ACHN (cell line): ENCODE data around the gene FEV.

Source experiments
- DNase-seq: peaks from one replicate; pipeline ENCODE4 v3.0.0-alpha.2; 2015
- in situ Hi-C: cut with HindIII; loops from 2 replicates; pipeline ENCODE4 v1.10.0; 2017; ENCODE audit warnings: low sequenced_read_pairs, low pct_ligation_motif_present, low pct_unique_long_range_greater_than_20kb

Gene FEV

DNA sequence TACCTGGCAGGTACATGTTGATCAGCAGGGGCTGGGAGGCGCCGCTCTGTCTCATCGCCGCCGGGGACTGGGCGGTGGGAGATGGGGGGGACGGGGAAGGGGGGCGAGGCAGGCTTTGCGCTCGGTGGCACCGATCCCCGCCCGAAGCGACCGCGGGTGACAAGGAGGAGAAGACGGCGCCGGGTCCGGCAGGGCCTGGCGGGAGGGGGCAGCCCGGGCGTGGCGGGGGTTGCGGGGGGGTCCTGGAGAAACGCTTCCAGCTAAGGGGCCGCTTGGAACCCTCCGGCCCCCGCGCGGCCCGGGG is at the start of gene FEV:
Gene FEV (minus strand): TSS at position 164 of the 304 bp plus-strand sequence. CDS start 109 bp downstream, at position 55.
- in situ Hi-C loops = no loop called here
- no peak for DNase-seq

DNA sequence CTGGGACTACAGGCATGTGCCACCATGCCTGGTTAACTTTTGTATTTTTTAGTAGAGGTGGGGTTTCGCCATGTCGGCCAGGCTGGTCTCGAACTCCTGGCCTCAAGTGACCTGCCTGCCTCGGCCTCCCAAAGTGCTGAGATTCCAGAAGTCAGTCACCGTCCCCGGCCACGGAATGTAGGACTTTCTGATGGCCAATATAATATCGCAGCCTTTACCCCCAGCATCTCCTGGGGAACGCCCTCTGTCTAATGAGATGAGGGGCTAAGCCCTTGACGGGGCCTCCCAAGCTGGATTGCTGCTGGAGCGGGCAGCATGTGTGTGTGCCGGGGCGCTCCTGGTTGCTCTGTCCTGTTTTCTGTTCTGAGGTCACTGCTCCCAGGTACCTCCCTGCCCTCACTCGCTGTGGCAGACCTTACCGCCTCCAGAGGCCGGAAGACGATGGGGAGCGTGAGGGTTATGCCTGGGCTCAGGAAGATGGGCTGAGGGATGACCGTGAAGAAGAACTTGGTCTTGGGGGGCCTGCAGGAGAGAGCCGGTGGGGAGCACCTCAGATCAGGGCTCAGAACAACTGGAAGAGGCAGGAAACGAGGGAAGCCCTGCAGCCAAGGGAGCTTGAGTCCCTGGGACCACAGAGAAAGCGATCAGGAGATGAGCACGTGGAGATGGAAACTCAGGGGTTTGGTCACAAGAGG is 47.2 kb upstream of the FEV start:
- DNase-seq = no peak
- in situ Hi-C loops = no loop called here

DNA sequence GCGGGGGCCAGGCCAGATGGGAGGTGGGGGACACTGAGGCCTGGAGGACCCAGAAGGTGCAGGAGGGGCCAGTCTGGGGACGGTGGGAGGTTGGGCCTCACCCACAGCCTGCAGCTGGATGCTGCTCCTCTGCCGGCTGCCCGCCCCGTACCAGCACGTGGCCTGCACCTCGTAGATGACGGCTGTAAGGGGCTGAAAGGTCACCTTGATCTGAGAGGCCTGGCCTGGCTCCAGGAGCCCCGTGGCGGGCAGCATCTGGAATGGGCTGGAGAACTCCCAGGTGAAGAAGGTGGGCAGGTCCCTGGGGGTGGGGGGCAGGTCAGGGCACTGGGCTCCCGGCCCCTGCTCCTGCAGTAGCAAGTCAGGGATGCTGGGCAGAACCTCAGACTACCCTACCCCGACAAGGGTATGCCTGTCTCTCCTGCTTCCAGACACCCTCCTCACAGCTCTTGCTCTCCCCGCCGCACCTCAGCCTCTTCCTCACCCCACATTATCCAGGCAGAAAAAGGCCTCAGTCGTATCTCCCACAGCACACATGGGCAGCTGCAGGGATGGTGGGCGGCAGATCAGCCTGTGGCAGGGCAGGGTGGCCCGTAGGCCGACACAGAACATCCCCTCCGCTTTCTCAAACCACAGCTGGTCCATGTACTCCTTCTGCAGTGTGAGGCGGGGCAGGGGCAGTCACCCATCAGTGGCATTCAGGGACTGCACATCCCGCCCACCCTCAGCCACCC is 46.2 kb upstream of the FEV start:
- no peak for DNase-seq
- in situ Hi-C loops = no loop called here

DNA sequence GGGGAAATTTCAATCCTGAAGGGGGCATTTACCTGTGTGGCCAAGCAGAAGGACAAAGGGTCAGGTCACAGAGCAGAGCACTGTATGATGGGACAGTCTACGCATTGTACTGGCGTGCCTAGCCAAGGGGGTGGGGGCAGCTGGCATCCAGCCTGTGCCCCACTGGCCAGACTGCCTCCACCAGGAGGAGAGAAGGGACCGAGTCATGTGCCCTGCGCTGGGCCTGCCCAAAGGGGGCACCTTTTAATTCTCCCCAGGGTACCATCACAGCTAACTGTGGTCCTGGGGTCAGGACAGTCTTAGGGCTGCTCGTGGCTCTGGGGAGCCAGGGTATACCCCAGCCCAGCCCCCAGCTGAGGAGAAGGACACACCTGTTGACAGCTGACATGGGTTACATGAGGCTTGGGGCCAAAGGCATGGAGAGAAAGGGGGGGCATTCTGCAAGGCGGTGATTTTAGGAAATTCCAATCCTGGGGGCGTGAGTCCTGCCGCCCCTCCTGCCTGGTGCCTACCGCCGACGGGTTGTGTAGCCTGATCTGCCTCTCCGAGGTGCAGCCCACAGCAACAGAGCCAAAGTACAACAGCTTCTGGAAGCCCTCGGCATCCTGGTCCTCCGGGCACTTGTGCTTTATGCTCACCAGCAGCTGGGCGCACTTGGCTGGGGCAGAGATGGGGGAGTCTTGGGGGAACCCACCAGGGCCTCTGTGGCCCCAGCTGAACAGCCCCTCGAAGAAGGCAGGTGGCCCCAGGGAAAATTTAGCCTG is 45.4 kb upstream of the FEV start:
- in situ Hi-C loops = no loop called here
- no peak for DNase-seq

DNA sequence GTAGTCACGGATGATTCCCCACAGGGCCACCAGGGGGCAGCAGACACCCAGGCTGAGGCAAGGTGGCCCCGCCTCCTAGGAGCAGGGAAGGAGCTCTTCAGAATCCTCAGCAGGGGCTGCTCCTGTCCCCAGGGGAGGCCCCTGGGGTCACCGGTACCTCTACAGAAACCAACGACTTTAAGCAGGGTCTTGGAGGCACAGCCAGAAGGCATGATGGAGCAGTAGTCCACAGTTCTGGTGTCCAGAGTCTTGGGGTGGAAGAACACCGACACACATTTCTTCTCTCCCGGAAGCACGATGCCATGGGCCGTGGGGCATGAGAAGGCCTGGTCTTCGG is 44.8 kb upstream of the FEV start:
- in situ Hi-C loops = no loop called here
- peak; percentile 81 for DNase-seq

DNA sequence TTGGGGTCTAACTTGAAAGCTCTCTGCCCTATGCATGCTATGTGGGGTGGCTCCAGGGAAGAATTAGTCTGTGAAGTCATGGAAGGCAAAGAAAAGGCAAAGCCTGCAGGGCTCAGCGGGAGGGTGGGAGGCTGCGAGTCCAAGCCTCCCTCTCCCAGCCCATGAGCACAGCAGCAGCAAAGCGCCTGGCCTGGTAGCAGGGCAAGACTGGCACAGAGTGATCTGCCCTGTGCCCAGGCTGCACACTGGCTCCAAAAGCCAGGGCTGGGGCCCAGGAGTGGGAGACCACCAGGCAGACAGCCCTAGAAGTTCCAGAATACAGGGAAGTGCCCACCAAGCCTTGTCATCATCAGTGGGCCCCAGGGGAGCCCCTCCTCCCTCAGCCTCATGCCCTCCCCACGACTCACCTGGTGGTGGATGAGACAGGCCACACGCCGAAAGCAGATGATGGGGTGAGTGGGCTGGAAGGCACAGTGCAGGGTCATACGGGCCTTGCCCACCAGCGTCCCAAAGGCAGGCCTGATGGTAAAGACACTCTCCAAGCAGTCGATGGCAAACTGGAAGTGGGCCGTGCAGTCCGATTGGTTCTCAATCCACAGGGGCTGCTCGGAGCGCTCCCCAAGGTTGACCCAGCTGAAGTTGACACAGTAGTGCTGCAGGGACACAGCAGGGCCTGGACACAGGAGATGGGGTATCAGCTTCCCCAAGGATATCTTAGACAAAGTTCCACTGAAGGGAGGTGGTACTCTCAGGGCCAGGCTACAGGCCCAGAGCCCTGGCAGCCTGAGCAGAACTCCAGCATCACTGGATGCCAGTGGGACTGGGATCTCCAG is 44.2 kb upstream of the FEV start:
- in situ Hi-C loops = no loop called here
- DNase-seq = no peak

DNA sequence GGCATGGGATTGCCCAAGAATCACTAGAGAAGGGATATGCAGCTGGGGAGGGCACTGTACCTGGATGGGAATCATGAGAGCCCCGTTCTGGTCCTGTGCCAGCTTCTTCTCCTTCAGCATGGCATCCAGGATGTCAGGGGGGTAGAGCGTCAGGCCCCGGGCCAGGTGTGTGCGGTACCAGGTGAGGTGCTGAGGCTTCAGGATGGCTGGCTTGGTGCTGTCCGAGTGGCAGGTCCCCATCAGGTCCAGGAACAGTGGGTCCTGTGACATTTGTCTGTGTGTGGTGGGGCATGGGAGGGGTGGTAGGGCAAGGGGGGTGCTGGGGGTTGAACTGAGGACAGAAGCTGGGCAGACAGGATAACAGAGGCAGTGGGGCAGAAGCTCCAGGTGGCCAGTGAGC is 43.2 kb upstream of the FEV start:
- DNase-seq = no peak
- in situ Hi-C loops = no loop called here

DNA sequence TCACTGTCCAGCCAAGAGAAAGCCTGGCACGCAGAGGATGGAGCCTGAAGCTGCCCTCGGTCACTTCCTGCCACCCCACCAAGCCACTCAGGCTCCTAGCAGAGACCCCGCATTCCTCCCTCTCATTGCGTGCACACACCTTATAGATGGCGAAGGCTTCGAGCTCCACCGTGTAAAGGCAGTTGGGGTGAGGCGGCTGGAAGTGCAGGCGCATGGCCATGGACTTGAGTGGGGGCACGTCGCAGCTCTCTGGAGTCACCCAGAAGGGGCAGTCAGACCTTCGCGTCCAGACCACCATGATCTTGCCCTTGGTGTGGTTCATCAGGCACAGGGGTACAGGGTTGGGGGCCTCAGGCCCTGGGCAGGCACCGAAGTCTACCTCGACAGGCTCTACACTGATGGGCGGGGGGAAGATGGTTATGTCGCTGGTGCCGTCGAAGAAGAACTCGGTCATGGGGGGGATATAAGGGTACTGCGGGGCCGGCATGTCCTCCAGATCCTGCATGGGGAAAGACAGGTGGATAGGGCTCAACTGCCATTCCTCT is 42.6 kb upstream of the FEV start:
- DNase-seq = no peak
- in situ Hi-C loops = no loop called here

DNA sequence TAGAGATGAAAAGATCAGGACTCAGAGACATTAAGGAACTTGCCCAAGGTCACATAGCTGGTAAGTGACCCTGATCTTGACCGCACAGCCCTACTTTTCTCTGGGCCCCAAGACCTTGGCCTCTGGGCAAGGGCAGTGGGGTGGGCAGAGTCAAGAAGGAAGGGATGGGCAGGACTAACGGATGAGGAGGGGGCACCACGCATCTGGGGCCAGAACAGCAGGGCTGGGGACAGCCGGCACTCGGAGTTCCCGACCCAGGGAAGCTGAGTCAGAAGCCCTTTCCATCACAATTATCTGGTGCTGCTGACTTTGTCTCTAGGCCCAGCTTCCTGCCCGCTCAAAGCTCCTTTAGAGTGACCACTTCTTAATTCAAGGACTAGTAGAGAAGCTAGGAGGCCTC is 42.0 kb upstream of the FEV start:
- in situ Hi-C loops = no loop called here
- DNase-seq = no peak

DNA sequence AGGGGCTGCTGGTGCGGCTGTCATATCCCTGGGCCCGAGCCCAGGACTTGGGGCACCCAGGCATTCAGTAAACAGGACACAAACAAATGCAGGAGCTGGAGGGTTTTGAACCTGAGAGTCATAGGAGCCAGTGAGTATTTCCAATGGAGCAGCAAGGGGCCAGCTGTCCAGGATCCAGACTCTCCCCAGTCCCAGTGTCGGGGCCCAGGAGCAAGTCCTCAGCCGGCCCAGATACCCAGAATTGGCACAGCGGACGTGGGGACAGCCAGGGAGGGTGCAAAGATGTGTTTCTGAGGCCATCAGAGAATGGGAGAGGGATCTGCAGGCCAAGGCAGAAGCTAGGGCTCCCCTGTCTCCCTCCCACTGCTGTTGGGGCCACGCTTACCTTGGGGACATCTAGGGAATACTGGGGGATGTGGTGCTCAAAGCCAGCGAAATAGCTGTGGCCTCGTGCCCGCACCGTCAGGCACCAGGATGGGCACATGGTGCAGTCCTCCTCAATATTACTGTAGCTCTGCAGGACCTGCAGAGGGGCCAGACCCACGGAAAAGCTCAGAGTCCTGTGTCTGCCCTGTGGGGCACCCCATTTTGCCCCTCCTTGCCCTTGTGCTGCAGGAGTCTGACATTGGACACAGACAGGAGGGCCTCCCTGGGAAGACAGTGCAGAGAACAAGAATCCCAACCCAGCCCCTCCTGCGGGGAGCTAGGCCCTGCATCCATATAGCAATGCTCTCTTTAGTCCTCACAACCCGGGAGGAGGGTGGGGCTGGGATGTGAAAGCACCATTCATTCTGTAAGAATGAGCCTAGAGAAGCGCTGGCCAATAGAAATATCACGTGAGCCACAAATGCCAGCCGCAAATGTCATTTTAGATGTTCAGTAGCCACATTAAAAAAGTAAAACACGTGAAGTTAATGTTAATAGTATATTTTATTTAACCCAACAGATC is 40.9 kb upstream of the FEV start:
- in situ Hi-C loops = no loop called here
- no peak for DNase-seq

DNA sequence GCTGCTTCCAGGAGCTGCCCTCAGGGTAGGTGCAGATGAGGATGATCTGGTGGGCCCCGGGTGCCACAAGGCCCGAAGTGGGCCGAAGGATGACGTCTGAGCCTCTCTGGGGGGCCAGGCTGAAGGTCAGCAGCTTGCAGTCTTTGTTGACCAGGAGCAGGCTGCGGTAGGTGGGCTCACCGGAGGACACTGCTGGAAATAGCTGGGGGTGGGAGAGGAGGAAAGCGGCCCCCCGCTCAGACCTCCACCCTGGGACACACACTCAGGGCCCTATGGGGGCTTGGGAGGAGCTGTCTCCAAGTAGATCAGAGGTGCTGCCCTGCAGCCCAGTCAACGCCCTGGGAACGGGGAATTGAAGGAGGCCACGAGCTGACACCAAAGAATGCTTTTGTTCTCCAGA is 39.1 kb upstream of the FEV start:
- in situ Hi-C loops = no loop called here
- no peak for DNase-seq

DNA sequence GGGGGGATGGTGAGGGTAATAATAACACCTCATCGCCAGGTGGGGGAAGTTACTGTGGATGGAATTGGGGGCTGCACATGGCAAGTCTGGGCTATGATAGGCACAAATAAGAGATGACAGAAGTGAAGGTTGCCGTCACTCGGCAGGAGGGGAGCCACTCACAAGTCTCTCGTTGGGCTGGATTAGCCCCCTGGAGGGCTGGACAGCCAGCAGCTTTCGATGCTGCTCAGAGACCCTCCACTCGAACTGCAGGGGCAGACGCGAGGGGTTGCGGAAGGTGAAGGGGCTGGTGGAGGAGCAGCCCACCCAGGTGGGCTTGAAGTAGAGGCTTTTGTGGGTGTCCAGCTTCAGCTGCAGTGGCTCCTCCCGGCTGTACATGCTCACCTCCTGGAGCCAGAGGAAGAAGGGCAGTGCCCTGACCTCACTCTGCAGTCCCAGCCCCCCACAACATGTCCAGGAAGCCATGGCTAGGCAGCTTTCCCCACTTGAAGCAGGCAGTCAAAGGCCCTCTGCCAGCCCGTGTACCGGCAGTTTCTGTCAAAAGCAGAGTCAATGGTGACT is 38.1 kb upstream of the FEV start:
- in situ Hi-C loops = no loop called here
- DNase-seq = no peak

DNA sequence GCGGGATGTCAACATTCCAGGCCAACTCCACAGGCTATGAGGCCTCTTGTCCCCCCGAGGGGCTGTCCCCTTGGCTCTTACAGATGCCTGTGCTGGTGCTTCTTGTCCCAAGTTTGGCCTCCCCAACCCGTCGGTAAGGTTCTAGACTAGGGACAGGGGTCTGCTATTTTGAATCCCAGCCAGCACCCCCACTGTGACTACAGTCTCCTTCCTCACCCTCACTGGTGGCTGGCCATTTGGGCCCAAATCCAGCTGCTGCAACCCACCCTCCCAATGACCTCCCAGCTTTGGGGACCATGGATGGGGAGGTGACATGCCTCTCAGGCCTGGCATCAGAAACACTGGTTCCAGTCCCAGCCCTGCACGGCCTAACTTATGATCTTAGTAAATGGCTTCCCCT is 37.6 kb upstream of the FEV start:
- DNase-seq = no peak
- in situ Hi-C loops = no loop called here

DNA sequence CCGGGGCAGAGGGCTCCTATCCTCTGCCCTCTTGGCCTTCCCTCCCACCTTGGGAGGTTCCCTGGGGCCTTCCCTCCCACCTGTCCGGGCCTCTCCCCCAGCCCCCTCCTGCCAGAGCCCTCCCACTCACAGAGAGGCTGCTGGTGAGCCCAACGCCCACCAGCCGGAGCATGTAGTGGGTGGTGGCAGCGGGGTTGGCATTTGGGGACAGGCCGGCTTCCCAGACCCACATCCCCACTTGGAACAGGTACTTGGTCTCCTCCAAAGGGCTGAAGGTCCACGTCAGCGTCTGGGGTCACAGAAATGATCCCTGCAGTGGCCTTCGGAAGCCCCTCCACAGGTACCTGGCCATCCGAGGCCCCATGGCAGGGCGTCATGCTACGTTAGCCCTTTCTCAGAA is 37.1 kb upstream of the FEV start:
- DNase-seq = no peak
- in situ Hi-C loops = no loop called here

DNA sequence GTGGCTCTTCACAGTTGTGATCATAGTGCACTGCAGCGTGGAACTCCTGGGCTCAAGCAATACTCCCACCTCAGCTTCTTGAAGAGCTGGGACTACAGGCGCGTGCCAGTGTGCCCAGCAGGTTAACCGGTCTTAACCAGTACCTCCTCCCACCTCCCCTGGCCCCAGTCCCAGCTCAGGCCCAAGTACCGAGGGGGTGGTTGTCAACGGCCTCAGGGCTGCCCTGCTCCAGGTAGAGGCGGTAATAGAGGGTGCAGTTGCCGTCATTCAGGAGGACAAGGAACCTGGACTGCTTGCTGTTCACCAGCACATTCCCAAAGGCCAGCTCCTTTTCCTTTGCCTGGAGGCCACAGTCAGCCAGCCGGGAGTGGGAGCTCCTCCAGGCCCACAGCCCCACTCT is 36.6 kb upstream of the FEV start:
- in situ Hi-C loops = no loop called here
- no peak for DNase-seq

DNA sequence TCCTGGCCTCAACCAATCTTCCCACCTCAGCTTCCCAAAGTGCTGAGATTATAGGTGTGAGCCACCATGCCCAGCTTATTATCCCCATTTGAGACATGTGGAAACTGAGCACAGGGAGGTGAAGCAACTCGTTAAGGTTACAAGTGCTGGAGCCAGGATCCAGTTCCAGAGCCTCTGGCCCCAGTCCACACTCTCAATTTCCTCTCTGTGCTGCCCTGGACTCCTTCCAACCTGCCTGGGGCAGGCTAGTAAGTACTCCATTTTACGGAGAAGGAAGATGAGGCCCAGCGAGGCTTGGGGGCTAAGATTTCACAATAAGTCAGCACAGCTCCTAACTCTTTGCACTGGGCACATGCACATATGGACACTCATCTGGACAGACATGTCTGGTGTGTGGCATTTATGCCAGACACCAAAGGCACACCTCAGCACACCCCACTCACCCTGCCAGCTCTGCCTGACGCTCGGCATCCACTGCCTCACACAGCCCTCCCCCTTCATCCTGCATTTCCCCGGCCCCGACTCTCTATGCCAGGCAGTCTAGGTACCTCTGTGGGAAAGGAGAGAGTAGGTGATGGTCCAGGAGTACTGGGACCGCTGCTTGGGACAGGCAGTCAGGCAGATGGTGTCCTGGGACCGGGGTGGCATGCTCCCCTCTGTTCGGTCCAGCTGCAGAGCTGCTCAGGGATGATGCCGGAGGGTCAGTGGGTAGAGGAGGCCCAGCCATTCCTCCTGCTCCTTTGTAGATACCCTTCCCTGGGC is 35.8 kb upstream of the FEV start:
- no peak for DNase-seq
- in situ Hi-C loops = no loop called here

DNA sequence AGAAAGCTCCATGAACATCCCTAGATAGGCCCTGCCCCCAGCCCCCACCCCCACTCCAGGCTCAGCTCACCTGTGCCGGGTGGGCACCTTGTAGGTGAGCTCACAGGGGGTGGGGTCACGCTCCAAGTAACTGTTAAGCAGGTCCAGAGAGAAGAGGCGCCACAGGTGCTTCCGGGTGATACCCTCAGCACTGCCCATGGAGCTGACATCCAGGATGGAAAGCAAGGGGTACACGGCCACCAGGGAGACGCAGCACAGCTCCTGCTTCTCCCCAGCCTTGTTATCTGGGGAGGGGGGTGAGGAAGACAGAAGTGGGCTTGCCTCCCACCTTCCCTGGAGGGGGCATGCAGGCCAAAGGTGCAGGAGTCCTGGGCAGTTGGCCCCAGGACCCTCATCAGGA is 34.5 kb upstream of the FEV start:
- in situ Hi-C loops = no loop called here
- no peak for DNase-seq
